ENCODE data around the gene BRD9.

- no peak for TF ChIP-seq EZH2 (conservative IDR thresholded peaks at IDR 0.05; ENCODE audit: low read depth, low read length)
- TF ChIP-seq PBX2 (CRISPR knock-in tag; IDR thresholded peaks at IDR 0.05), result no peak
- no peak for TF ChIP-seq RNF219 (CRISPR knock-in tag; IDR thresholded peaks at IDR 0.05)
- TF ChIP-seq CTCF (CRISPR knock-in tag; IDR thresholded peaks at IDR 0.05), result no peak
- TF ChIP-seq POLR2AphosphoS5 (IDR thresholded peaks at IDR 0.05; ENCODE audit: low read depth, low read length), result peak; percentile 8; the same call in 1 of the 2 replicates
- no peak for TF ChIP-seq ZEB1 (IDR thresholded peaks at IDR 0.05; ENCODE audit: insufficient replicate concordance, low read depth)
- no peak for TF ChIP-seq KLF9 (CRISPR knock-in tag; IDR thresholded peaks at IDR 0.05; ENCODE audit: low read depth)
- TF ChIP-seq CREM (IDR thresholded peaks at IDR 0.05), result no peak
- no peak for TF ChIP-seq CREM (CRISPR knock-in tag; IDR thresholded peaks at IDR 0.05)
- no peak for TF ChIP-seq POLR2A (IDR thresholded peaks at IDR 0.05; ENCODE audit: insufficient read depth in 1 of 2, low read depth in 2 of 2, low read length in 2 of 2)
- TF ChIP-seq NFRKB (IDR thresholded peaks at IDR 0.05), result no peak
Observed at GRCh38 chr5:856531-857425, 35.8 kb downstream of the BRD9 start.

Measured in HepG2 (cell line).